Activated T-cell treated with anti-CD3 and anti-CD28 coated beads, Interleukin-2, amount 50 U/mL, for 4 hours (primary cell): ENCODE data around the gene SCT. TPM values are rescaled to one million over a fixed set of nuclear protein-coding genes. Genes with fewer than 3 reads are reported as not detected.

Source experiments
- ATAC-seq, 2 donors: fragments of 200-7000 bp; cut with Tn5 transposase; one replicate each; pipeline ENCODE4 v1.10.0; 2021
- DNase-seq: peaks from one replicate; pipeline ENCODE4 v3.0.0-alpha.2; 2020
- H3K27me3 Mint-ChIP-seq: one replicate; pipeline ENCODE4 v1.8.0; 2021; ENCODE audit warnings: low read depth, mixed read lengths
- H3K36me3 Mint-ChIP-seq: one replicate; pipeline ENCODE4 v1.8.0; 2022; ENCODE audit warnings: mixed read lengths; ENCODE audit not compliant: insufficient read depth
- H3K4me1 Mint-ChIP-seq: one replicate; pipeline ENCODE4 v1.8.0; 2021; ENCODE audit warnings: low read depth, mixed read lengths
- H3K4me3 Mint-ChIP-seq: one replicate; pipeline ENCODE4 v1.8.0; 2021; ENCODE audit warnings: mild to moderate bottlenecking, moderate library complexity, mixed read lengths
- H3K9me3 Mint-ChIP-seq: one replicate; pipeline ENCODE4 v1.8.0; 2021; ENCODE audit warnings: mixed read lengths
- total RNA-seq, 3 donors: library from RNA; stranded (reverse); gene quantifications; one replicate each; pipeline ENCODE4 v1.2.1, GENCODE V29; 2021

The SCT gene
- total RNA-seq, 3 donors from 2014 or later = not detected

- Mint-ChIP-seq H3K4me1 (peaks cover 46% of the 10 kb centered on the region), H3K36me3 (peaks cover 11% of the 10 kb centered on the region), H3K4me3 (no peak overlapping the region), H3K27me3 (no peaks in the 10 kb centered on the region), H3K9me3 (no peaks in the 10 kb centered on the region)
- no peak for DNase-seq
- ATAC-seq = no peak
Measured at GRCh38 chr11:581342-581741, 45.6 kb downstream of the SCT start.

- ATAC-seq (no peak), DNase-seq (no peak)
- peaks cover 45% of the 10 kb centered on the region for H3K4me1 Mint-ChIP-seq
- no peaks in the 10 kb centered on the region for H3K9me3 Mint-ChIP-seq
- H3K27me3 Mint-ChIP-seq = peaks cover 1% of the 10 kb centered on the region
- peak overlapping the region; percentile 22 for H3K4me3 Mint-ChIP-seq
- H3K36me3 Mint-ChIP-seq = peaks cover 9% of the 10 kb centered on the region
Measured at GRCh38 chr11:579830-580601, 47.0 kb downstream of the SCT start.

DNA sequence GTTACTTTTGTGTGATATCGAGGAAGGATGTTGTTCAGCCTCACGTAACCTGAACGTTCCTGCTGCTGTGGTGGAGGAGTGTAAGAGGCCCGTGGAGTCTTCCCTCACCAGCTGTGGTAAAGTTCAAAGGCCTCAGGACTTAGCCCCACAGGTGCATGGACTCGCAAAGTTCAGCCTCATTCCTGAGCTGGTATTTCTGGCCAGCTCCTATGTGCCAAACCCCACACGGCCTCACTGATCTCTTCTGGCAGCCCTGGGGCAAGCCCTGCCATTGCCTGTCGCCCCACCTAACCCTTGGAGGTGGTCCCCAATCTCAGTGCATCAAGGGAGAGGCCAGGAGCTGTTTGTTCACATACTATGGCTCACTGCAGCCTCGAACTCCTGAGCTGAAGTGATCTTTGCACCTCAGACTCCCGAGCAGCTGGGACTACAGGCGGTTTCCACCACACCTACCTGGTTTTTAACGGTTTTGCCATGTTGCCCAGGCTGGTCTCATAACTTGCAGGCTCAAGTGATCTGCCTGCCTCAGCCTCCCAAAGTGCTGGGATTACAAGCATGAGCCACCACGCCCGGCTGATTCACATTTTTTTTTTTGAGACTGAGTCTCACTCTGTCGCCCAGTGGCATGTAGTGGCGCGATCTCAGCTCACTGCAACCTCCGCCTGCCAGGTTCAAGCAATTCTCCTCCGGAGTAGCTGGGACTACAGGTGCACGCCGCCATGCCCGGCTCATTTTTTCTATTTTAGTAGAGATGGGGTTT lies 48.5 kb downstream of the SCT start:
- Mint-ChIP-seq H3K4me3 (peak overlapping the region; percentile 92), H3K4me1 (peaks cover 55% of the 10 kb centered on the region), H3K36me3 (peaks cover 9% of the 10 kb centered on the region), H3K27me3 (peaks cover 6% of the 10 kb centered on the region), H3K9me3 (no peaks in the 10 kb centered on the region)
- ATAC-seq (no peak), DNase-seq (no peak)

- DNase-seq = no peak
- H3K9me3 Mint-ChIP-seq = no peaks in the 10 kb centered on the region
- H3K27me3 Mint-ChIP-seq = peaks cover 6% of the 10 kb centered on the region
- H3K4me1 Mint-ChIP-seq = peaks cover 55% of the 10 kb centered on the region
- peak overlapping the region; percentile 92 for H3K4me3 Mint-ChIP-seq
- no peak for ATAC-seq
- peaks cover 9% of the 10 kb centered on the region for H3K36me3 Mint-ChIP-seq
Measured at GRCh38 chr11:577611-577894, 49.4 kb downstream of the SCT start.

DNA sequence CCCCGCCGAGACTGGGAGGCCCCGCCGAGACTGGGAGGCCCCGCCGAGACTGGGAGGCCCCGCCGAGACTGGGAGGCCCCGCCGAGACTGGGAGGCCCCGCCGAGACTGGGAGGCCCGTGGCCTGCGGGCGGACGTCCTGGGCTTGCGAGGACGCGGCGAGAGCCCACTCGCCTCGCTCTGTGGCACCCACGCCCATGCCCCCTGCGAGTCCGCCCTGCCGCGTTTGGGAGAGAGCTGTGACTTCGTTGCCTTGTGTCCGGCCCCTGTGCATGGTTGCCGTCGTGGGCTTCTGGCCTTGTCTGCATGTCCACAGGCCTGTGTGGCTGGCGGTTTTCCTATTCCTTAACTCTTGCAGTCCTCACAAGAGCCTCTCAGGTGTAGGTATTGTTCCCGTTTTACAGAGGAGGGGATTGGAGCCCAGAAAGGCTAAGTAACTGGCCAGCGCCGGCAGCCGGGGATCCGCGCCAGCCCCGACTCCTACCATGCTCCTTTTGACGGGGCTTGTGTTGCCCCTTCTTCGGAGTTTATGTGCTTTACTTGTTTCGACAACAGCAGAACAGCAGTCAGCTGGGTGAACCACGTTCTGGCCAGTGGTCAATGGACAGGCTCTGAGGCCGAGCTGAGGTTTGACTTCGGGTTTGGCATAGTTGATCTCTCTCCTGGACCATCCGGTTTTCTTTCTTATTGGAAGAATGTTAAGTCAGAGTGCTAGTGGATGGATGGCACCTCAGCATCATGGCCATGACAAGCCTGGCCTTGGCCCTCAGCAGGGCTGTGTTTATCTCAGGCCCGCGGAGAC lies 50.0 kb downstream of the SCT start:
- no peak for DNase-seq
- no peak for ATAC-seq
- Mint-ChIP-seq H3K27me3 (peaks cover 6% of the 10 kb centered on the region), H3K4me3 (peak overlapping the region; percentile 92), H3K9me3 (no peaks in the 10 kb centered on the region), H3K4me1 (peaks cover 55% of the 10 kb centered on the region), H3K36me3 (peaks cover 9% of the 10 kb centered on the region)

Other genes starting within 250 kb of the SCT start
- gene PKP3, start 233.0 kb downstream of the SCT start, total RNA-seq = under 1 TPM; 0.11 to 0.40 (median 0.16) TPM
- 10 to 100 TPM; 26.7 to 29.3 (median 29.2) TPM for gene SIGIRR, start 212.2 kb downstream of the SCT start, total RNA-seq
- gene ANO9, start 185.2 kb downstream of the SCT start, total RNA-seq = 10 to 100 TPM; 16.5 to 21.7 (median 20.4) TPM
- 10 to 100 TPM; 25.7 to 30.9 (median 29.1) TPM for gene PTDSS2, start 176.9 kb downstream of the SCT start, total RNA-seq
- 100 to 1,000 TPM; 159 to 172 (median 160) TPM for gene RNH1, start 119.9 kb downstream of the SCT start, total RNA-seq
- 100 to 1,000 TPM in 1 of 3 donors, 10 to 100 TPM in 2; 92.2 to 108 (median 95.0) TPM for gene HRAS, start 91.6 kb downstream of the SCT start, total RNA-seq
- 1 to 10 TPM; 1.4 to 2.7 (median 1.7) TPM for gene LRRC56, start 89.7 kb downstream of the SCT start, total RNA-seq
- gene LMNTD2, start 66.4 kb downstream of the SCT start, total RNA-seq = 1 to 10 TPM in 2 of 3 donors, under 1 TPM in 1; 0.71 to 1.3 (median 1.1) TPM
- gene RASSF7, start 66.2 kb downstream of the SCT start, total RNA-seq = 10 to 100 TPM; 15.1 to 17.4 (median 16.1) TPM
- 10 to 100 TPM; 57.7 to 59.2 (median 57.7) TPM for gene PHRF1, start 50.7 kb downstream of the SCT start, total RNA-seq
- 10 to 100 TPM; 16.3 to 26.7 (median 17.7) TPM for gene IRF7, start 11.2 kb downstream of the SCT start, total RNA-seq
- not detected for gene CDHR5, start 2.2 kb downstream of the SCT start, total RNA-seq
- under 1 TPM in 2 of 3 donors, not detected in 1; 0.13 to 0.28 TPM for gene DRD4, start 10.1 kb upstream of the SCT start, total RNA-seq
- 10 to 100 TPM; 53.1 to 59.6 (median 54.5) TPM for gene DEAF1, start 68.0 kb upstream of the SCT start, total RNA-seq
- gene TMEM80, start 68.6 kb upstream of the SCT start, total RNA-seq = 1 to 10 TPM; 6.8 to 7.5 (median 7.0) TPM
- 10 to 100 TPM in 1 of 3 donors, 1 to 10 TPM in 2; 5.2 to 13.0 (median 7.0) TPM for gene EPS8L2, start 79.0 kb upstream of the SCT start, total RNA-seq
- gene TALDO1, start 120.3 kb upstream of the SCT start, total RNA-seq = 100 to 1,000 TPM; 281 to 316 (median 313) TPM
- gene GATD1, start 150.3 kb upstream of the SCT start, total RNA-seq = 10 to 100 TPM; 48.3 to 49.8 (median 49.7) TPM
- 1 to 10 TPM; 1.6 to 1.8 (median 1.7) TPM for gene CEND1, start 162.9 kb upstream of the SCT start, total RNA-seq
- 100 to 1,000 TPM; 156 to 166 (median 161) TPM for gene SLC25A22, start 171.1 kb upstream of the SCT start, total RNA-seq
- 10 to 100 TPM; 12.6 to 18.4 (median 17.5) TPM for gene PIDD1, start 178.1 kb upstream of the SCT start, total RNA-seq
- 1,000 to 10,000 TPM; 3,528 to 3,995 (median 3,711) TPM for gene RPLP2, start 182.8 kb upstream of the SCT start, total RNA-seq
- gene PNPLA2, start 191.7 kb upstream of the SCT start, total RNA-seq = 10 to 100 TPM; 55.5 to 62.4 (median 60.2) TPM
- under 1 TPM; 0.18 to 0.30 (median 0.28) TPM for gene CRACR2B, start 200.7 kb upstream of the SCT start, total RNA-seq
- gene CD151, start 205.8 kb upstream of the SCT start, total RNA-seq = 10 to 100 TPM; 33.5 to 39.2 (median 35.6) TPM
- 100 to 1,000 TPM; 167 to 183 (median 174) TPM for gene POLR2L, start 215.3 kb upstream of the SCT start, total RNA-seq
- 1 to 10 TPM; 4.6 to 6.0 (median 5.7) TPM for gene TSPAN4, start 215.7 kb upstream of the SCT start, total RNA-seq